H1 (cell line): Measurements from ENCODE around the gene CNN3. TPM values are rescaled to one million over a fixed set of nuclear protein-coding genes. Genes with fewer than 3 reads are reported as not detected.

ENCODE experiments used
- CTCF ChIA-PET: fragments of 300-600 bp; sonication (Branson Sonifier 250); formaldehyde crosslinking; loops from one replicate; lab custom pipeline; 2021; ENCODE audit not compliant: partially characterized antibody; lab: Charles Lee
- POLR2A ChIA-PET: fragments of 300-600 bp; sonication (Branson Sonifier 250); formaldehyde crosslinking; loops from one replicate; lab custom pipeline; 2021; ENCODE audit warnings: inconsistent platforms; ENCODE audit not compliant: partially characterized antibody; lab: Charles Lee
- DNase-seq, 2 experiments: peaks; one replicate each; pipeline versions ENCODE4 v3.0.0 to v3.0.0-alpha.2; 2010 to 2022; ENCODE audit warnings: low spot score in 2 of 2, low read depth in 1 of 2, mixed read lengths in 1 of 2
- FAIRE-seq: peaks from 2 replicates; lab custom pipeline; 2011; peaks lifted over from hg19 to GRCh38; lab: Jason Lieb, UNC
- H2AFZ ChIP-seq: 2 replicates; pipeline ENCODE4 v1.8.1; 2012; ENCODE audit warnings: low read length, inconsistent platforms
- H2AK5ac ChIP-seq: 2 replicates; pipeline ENCODE4 v1.6.1; 2013; ENCODE audit warnings: low read depth, low read length
- H2BK120ac ChIP-seq: replicated peaks from 2 replicates; pipeline ENCODE3; 2013; ENCODE audit warnings: low read depth, low read length, inconsistent platforms
- H2BK12ac ChIP-seq: 2 replicates; pipeline ENCODE4 v1.6.1; 2013; ENCODE audit warnings: low read depth, low read length
- H2BK15ac ChIP-seq: 2 replicates; pipeline ENCODE4 v1.6.1; 2013; ENCODE audit warnings: low read length
- H2BK20ac ChIP-seq: 2 replicates; pipeline ENCODE4 v1.6.1; 2013; ENCODE audit warnings: low read length
- H2BK5ac ChIP-seq: 2 replicates; pipeline ENCODE4 v1.6.1; 2013; ENCODE audit warnings: low read depth, low read length
- H3K14ac ChIP-seq: 2 replicates; pipeline ENCODE4 v1.6.1; 2013; ENCODE audit warnings: inconsistent platforms; ENCODE audit not compliant: insufficient read length
- H3K18ac ChIP-seq: 2 replicates; pipeline ENCODE4 v1.6.1; 2013; ENCODE audit warnings: low read length; ENCODE audit errors: extremely low read depth
- H3K23ac ChIP-seq: 2 replicates; pipeline ENCODE4 v1.6.1; 2013; ENCODE audit warnings: inconsistent platforms; ENCODE audit not compliant: insufficient read length
- H3K23me2 ChIP-seq: 2 replicates; pipeline ENCODE4 v1.6.1; 2013; ENCODE audit warnings: low read depth, low read length
- H3K27ac ChIP-seq: 2 replicates; pipeline ENCODE4 v1.6.1; 2011; ENCODE audit warnings: low read depth, low read length, inconsistent platforms
- H3K27me3 ChIP-seq, 4 experiments: replicated peaks in 1 of 4; 1 replicate in 1 of 4; 2 replicates in 3 of 4; pipeline versions ENCODE4 v1.6.1 to v1.8.1; 2011 to 2013; ENCODE audit warnings: low read length in 3 of 4, mild to moderate bottlenecking in 3 of 4, inconsistent platforms in 2 of 4, mixed read lengths in 2 of 4, moderate library complexity in 1 of 4; ENCODE audit not compliant: control insufficient read depth in 3 of 4, insufficient read depth in 3 of 4; ENCODE audit errors: extremely low read depth in 1 of 4
- H3K36me3 ChIP-seq, 4 experiments: 2 replicates each; pipeline versions ENCODE4 v1.6.1 to v1.8.1; 2011 to 2013; ENCODE audit warnings: mild to moderate bottlenecking in 4 of 4, low read length in 3 of 4, moderate library complexity in 2 of 4, control low read depth in 1 of 4, inconsistent platforms in 1 of 4; ENCODE audit not compliant: insufficient read depth in 4 of 4, control insufficient read depth in 2 of 4
- H3K4ac ChIP-seq: replicated peaks from 2 replicates; pipeline ENCODE3; 2013; ENCODE audit warnings: low read length, low read depth, mixed read lengths, inconsistent platforms; ENCODE audit not compliant: insufficient read length
- H3K4me1 ChIP-seq, 4 experiments: replicated peaks in 1 of 4; 1 replicate in 1 of 4; 2 replicates in 3 of 4; pipeline versions ENCODE4 v1.6.1 to v1.8.1; 2011 to 2013; ENCODE audit warnings: low read length in 3 of 4, inconsistent platforms in 2 of 4, mixed read lengths in 1 of 4; ENCODE audit not compliant: insufficient read depth in 4 of 4, control insufficient read depth in 3 of 4
- H3K4me2 ChIP-seq, 2 experiments: 2 replicates each; pipeline versions ENCODE4 v1.6.1 to v1.8.1; 2011 to 2013; ENCODE audit warnings: low read depth in 2 of 2, low read length in 2 of 2, control low read depth in 1 of 2, inconsistent platforms in 1 of 2, mild to moderate bottlenecking in 1 of 2; ENCODE audit not compliant: insufficient read depth in 1 of 2
- H3K4me3 ChIP-seq, 4 experiments: fragments of 200-600, 300-600 bp in 1 of 4; sonication (generic), shearing (Covaris generic), sonication (Bioruptor Twin) in 1 of 4; 2 replicates each; pipeline versions ENCODE4 v1.5.1 to v1.8.1; 2011 to 2016; ENCODE audit warnings: low read length in 4 of 4, low read depth in 3 of 4, control low read depth in 2 of 4, inconsistent platforms in 2 of 4, mild to moderate bottlenecking in 2 of 4, mixed read lengths in 1 of 4, moderate library complexity in 1 of 4; ENCODE audit not compliant: insufficient read depth in 2 of 4; ENCODE audit errors: extremely low read depth in 1 of 4
- H3K56ac ChIP-seq: replicated peaks from 2 replicates; pipeline ENCODE3; 2013; ENCODE audit warnings: low read depth, mild to moderate bottlenecking, mixed read lengths, low read length, inconsistent platforms; ENCODE audit not compliant: insufficient read length
- H3K79me1 ChIP-seq: 2 replicates; pipeline ENCODE4 v1.6.1; 2013; ENCODE audit warnings: low read depth, low read length, control low read depth
- H3K79me2 ChIP-seq, 2 experiments: 2 replicates each; pipeline versions ENCODE4 v1.6.1 to v1.8.1; 2012 to 2013; ENCODE audit warnings: low read length in 2 of 2, mild to moderate bottlenecking in 2 of 2, inconsistent platforms in 1 of 2; ENCODE audit not compliant: insufficient read depth in 2 of 2, control insufficient read depth in 1 of 2
- H3K9ac ChIP-seq, 4 experiments: replicated peaks in 1 of 4; 1 replicate in 1 of 4; 2 replicates in 3 of 4; pipeline versions ENCODE4 v1.6.1 to v1.8.1; 2011 to 2013; ENCODE audit warnings: low read depth in 3 of 4, low read length in 3 of 4, control low read depth in 2 of 4, mild to moderate bottlenecking in 2 of 4, moderate library complexity in 2 of 4, inconsistent platforms in 1 of 4; ENCODE audit errors: extremely low read depth in 1 of 4
- H3K9me3 ChIP-seq, 2 experiments: 2 replicates each; pipeline versions ENCODE4 v1.6.1 to v1.8.1; 2012 to 2013; ENCODE audit warnings: mild to moderate bottlenecking in 2 of 2, moderate library complexity in 2 of 2, control low read depth in 1 of 2, inconsistent platforms in 1 of 2, low read depth in 1 of 2, low read length in 1 of 2, mixed read lengths in 1 of 2; ENCODE audit not compliant: insufficient read depth in 2 of 2
- H4K20me1 ChIP-seq, 2 experiments: replicated peaks in 1 of 2; 2 replicates each; pipeline versions ENCODE3 to v1.8.1; 2011 to 2013; ENCODE audit warnings: inconsistent platforms in 2 of 2, low read length in 2 of 2, mild to moderate bottlenecking in 1 of 2; ENCODE audit not compliant: insufficient read depth in 2 of 2, control insufficient read depth in 1 of 2
- H4K5ac ChIP-seq: 2 replicates; pipeline ENCODE4 v1.6.1; 2013; ENCODE audit warnings: low read length, low read depth, mixed read lengths, inconsistent platforms; ENCODE audit not compliant: insufficient read length
- H4K8ac ChIP-seq: 2 replicates; pipeline ENCODE4 v1.8.0; 2013; ENCODE audit warnings: mild to moderate bottlenecking, moderate library complexity, low read length, inconsistent platforms; ENCODE audit not compliant: insufficient read depth; ENCODE audit errors: extremely low read depth
- H4K91ac ChIP-seq: replicated peaks from 2 replicates; pipeline ENCODE3; 2013; ENCODE audit warnings: low read length, mixed read lengths, inconsistent platforms; ENCODE audit not compliant: insufficient read length
- ASH2L ChIP-seq: fragments of 200-600, 300-600 bp; sonication (generic); IDR thresholded peaks from one replicate; pipeline ENCODE4 v1.7.1; 2017; ENCODE audit warnings: low read length
- ATF3 ChIP-seq: IDR thresholded peaks from 2 replicates; pipeline ENCODE4 v1.6.1; 2011; ENCODE audit warnings: low read depth, mild to moderate bottlenecking, low read length; ENCODE audit not compliant: insufficient read depth
- BCL11A ChIP-seq, 2 experiments: IDR thresholded peaks; one replicate each; pipeline ENCODE4 v1.6.1; 2011; ENCODE audit warnings: low read depth in 2 of 2, low read length in 2 of 2, mild to moderate bottlenecking in 2 of 2
- CEBPB ChIP-seq: IDR thresholded peaks from 2 replicates; pipeline ENCODE4 v1.6.1; 2012; ENCODE audit warnings: low read depth, low read length
- CHD2 ChIP-seq: IDR thresholded peaks from 2 replicates; pipeline ENCODE4 v1.6.1; 2012; ENCODE audit warnings: low read length, improper control_type of control experiment
- MAX ChIP-seq: IDR thresholded peaks from 2 replicates; pipeline ENCODE4 v1.6.1; 2012; ENCODE audit warnings: inconsistent platforms
- NRF1 ChIP-seq: IDR thresholded peaks from 2 replicates; pipeline ENCODE4 v1.6.1; 2011; ENCODE audit warnings: mild to moderate bottlenecking, low read depth, low read length, improper control_type of control experiment
- SIX5 ChIP-seq: IDR thresholded peaks from 2 replicates; pipeline ENCODE4 v1.6.1; 2011; ENCODE audit warnings: mild to moderate bottlenecking, low read depth, low read length
- SRF ChIP-seq: IDR thresholded peaks from 2 replicates; pipeline ENCODE4 v1.6.1; 2011; ENCODE audit warnings: mild to moderate bottlenecking, low read depth, low read length, moderate library complexity
- SUZ12 ChIP-seq: fragments of 200-600 bp; sonication (generic); IDR thresholded peaks from 2 replicates; pipeline ENCODE4 v1.6.1; 2012; ENCODE audit warnings: mild to moderate bottlenecking, inconsistent platforms, low read length, moderate library complexity, mixed read lengths
- TAF7 ChIP-seq: optimal IDR thresholded peaks from 2 replicates; pipeline ENCODE3; 2011; ENCODE audit warnings: low read depth, mild to moderate bottlenecking, inconsistent platforms, low read length, moderate library complexity, borderline replicate concordance
- USF2 ChIP-seq: IDR thresholded peaks from 2 replicates; pipeline ENCODE4 v1.6.1; 2011; ENCODE audit warnings: low read length, improper control_type of control experiment
- YY1 ChIP-seq: IDR thresholded peaks from 2 replicates; pipeline ENCODE4 v1.6.1; 2011; ENCODE audit warnings: low read depth, mild to moderate bottlenecking, low read length
- WGBS, 2 experiments: shearing (Covaris generic) in 1 of 2; methylation state at CpG; one replicate each; pipeline versions ENCODE4 v1.1.6 to v1.1.7; 2013 to 2015; ENCODE audit warnings: low lambda C conversion rate in 2 of 2, mixed read lengths in 2 of 2, inconsistent platforms in 1 of 2, low coverage in 1 of 2, missing lambda C conversion rate in 1 of 2; ENCODE audit not compliant: insufficient replicate concordance in 2 of 2, insufficient coverage in 1 of 2, insufficient read length in 1 of 2; ENCODE audit errors: extremely low coverage in 1 of 2, missing lambda C conversion rate in 1 of 2; 5-methylcytosine and 5-hydroxymethylcytosine counted together
- polyA plus RNA-seq, 7 experiments: library from polyadenylated mRNA; depleted of rRNA in 3 of 7; stranded (reverse) in 5 of 7; unstranded in 2 of 7; fragments of >200 nt in 5 of 7; fragments of 200-250 nt in 2 of 7; gene quantifications; 1 replicate in 5 of 7; 2 replicates in 1 of 7; 4 replicates in 1 of 7; pipeline versions ENCODE4 v1.2.1 to v1.2.3, GENCODE V29; 2011 to 2013; ENCODE audit warnings: missing spikeins in 2 of 7, mixed read lengths in 2 of 7
- total RNA-seq: library from RNA; stranded (reverse); fragmentation: NEBNext Ultra II Directional; extraction: Animal tissue kit (Norgen Biotek cat#: 25700); gene quantifications from 2 replicates; pipeline ENCODE4 v1.2.1, GENCODE V29; 2021

Gene CNN3
- total and polyA plus RNA-seq, 2 of the 8 experiments (the other 6 are each of a cell fraction or from before 2014, with no cell fraction given) = 134 to 266 TPM

GRCh38 chr1:94952539-94952938, 25.6 kb upstream of the CNN3 start:
- no peak overlapping the region for H3K56ac ChIP-seq
- H2BK15ac ChIP-seq = no peak overlapping the region
- H2AFZ ChIP-seq = no peak overlapping the region
- H4K20me1 ChIP-seq = no peaks in the 10 kb centered on the region
- H3K79me2 ChIP-seq = no peaks in the 10 kb centered on the region
- no peak overlapping the region for H4K5ac ChIP-seq
- no peak overlapping the region for H3K9ac ChIP-seq
- no peak overlapping the region for H2BK20ac ChIP-seq
- no peak overlapping the region for H3K4ac ChIP-seq
- H2BK5ac ChIP-seq = no peak overlapping the region
- H3K18ac ChIP-seq = no peak overlapping the region
- no peak overlapping the region for H2BK12ac ChIP-seq
- no peak overlapping the region for H3K4me2 ChIP-seq
- H4K8ac ChIP-seq = no peak overlapping the region
- H3K9me3 ChIP-seq = no peaks in the 10 kb centered on the region
- no peak overlapping the region for H3K23ac ChIP-seq
- H3K4me1 ChIP-seq = peaks cover 0 to 6% (median 6%) of the 10 kb centered on the region in 4 experiments; a peak in 3 of 7 replicates
- FAIRE-seq = no peak
- WGBS, 2 experiments = 99% methylated on average over 5 of the region's 5 CpGs; no CpG with 5 or more reads in 1 of the 2 experiments
- no peak for DNase-seq
- H4K91ac ChIP-seq = no peak overlapping the region
- no peaks in the 10 kb centered on the region for H3K79me1 ChIP-seq
- H3K27ac ChIP-seq = no peak overlapping the region
- ChIA-PET CTCF (interaction anchor here (1.6 kb wide), 1 partner anchor 9 kb away, joined by 4 read pairs; no protein-coding TSS in a partner anchor), POLR2A (interaction anchor here (1.6 kb wide), 1 partner anchor 25 kb away, joined by 5 read pairs; the partner anchor contains the start of gene CNN3)
- H3K23me2 ChIP-seq = no peaks in the 10 kb centered on the region
- H3K36me3 ChIP-seq = no peaks in the 10 kb centered on the region
- no peak overlapping the region for H3K14ac ChIP-seq
- no peak overlapping the region for H2AK5ac ChIP-seq
- H2BK120ac ChIP-seq = no peak overlapping the region
- H3K27me3 ChIP-seq = no peaks in the 10 kb centered on the region
- no peak overlapping the region for H3K4me3 ChIP-seq
- TF ChIP-seq ASH2L (no peak), TAF7 (no peak), SUZ12 (no peak), SRF (no peak), CEBPB (no peak), USF2 (no peak), YY1 (no peak), CHD2 (no peak), BCL11A (IDR thresholded peaks at IDR 0.05; ENCODE audit: low read depth in 2 of 2, low read length in 2 of 2) (no peak), ATF3 (no peak), SIX5 (no peak), NRF1 (no peak), MAX (no peak)
